ENCODE measurements around the gene TDRD10. TPM values are rescaled to one million over a fixed set of nuclear protein-coding genes. Genes with fewer than 3 reads are reported as not detected.

The TDRD10 gene
- polyA plus RNA-seq, 1 experiment = not detected

DNA sequence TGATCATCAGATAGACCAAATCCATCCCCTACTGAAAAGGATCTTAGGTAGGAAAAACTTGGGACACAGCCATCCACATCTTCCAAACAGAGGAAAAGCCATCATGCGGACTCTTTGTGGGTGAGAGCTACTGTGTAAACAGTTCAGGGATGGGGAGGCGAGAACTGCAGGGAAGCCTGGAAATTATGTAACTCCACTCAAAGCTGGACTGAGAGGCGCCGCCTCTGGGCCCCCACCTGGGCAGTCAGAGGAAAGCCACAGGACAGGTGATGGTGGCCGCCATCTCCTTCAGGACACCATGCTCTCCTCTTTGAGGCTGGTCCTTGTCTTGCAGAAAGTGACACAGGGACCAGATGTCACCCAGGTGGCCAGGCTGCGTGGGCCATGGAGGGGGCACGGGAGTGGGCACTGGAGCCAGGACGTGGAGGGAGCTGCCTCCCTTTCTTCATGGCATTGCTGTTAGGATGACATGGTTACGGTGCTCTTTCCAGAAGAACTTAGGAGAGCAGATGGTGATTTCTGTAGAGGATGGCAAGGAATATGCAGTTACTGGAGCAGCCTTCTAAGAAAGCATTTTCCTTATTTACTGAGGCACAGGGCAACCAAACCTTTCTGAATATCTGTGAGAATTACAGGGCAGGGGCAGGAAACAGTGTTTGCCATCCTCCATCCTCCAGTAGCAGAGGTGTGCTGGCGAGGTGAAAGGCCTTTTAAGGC lies 32.0 kb upstream of the TDRD10 start:
- ChIA-PET POLR2A (no interaction called here), CTCF (no interaction called here)
- DNase-seq (ENCODE audit: low read depth) = no peak
- TF ChIP-seq CTCF (IDR thresholded peaks at IDR 0.05; ENCODE audit: insufficient read depth, low read depth, low read length) = no peak
- Histone ChIP-seq H3K36me3 (ENCODE audit: control insufficient read depth, insufficient read depth, low read length) (0 out of 2 replicates have a peak, but pooled peaks cover 6% of the 10 kb centered on the region), H3K27me3 (ENCODE audit: control insufficient read depth, insufficient read depth, low read length) (no peaks in the 10 kb centered on the region), H3K4me3 (ENCODE audit: low read depth, low read length) (no peak overlapping the region)

- ChIA-PET CTCF (interaction anchor here (1.0 to 1.2 kb wide), 3 partner anchors 8 to 136 kb away, joined by 3 to 5 read pairs (median 4); no protein-coding TSS in a partner anchor), POLR2A (no interaction called here)
- Histone ChIP-seq H3K4me3 (ENCODE audit: low read depth, low read length) (no peak overlapping the region), H3K27me3 (ENCODE audit: control insufficient read depth, insufficient read depth, low read length) (no peaks in the 10 kb centered on the region), H3K36me3 (ENCODE audit: control insufficient read depth, insufficient read depth, low read length) (no peaks in the 10 kb centered on the region)
- TF ChIP-seq CTCF (IDR thresholded peaks at IDR 0.05; ENCODE audit: insufficient read depth, low read depth, low read length) = no peak
- no peak for DNase-seq (ENCODE audit: low read depth)
These were observed 30.7 kb upstream of the TDRD10 start for GRCh38 chr1:154471304-154471703.

- TF ChIP-seq CTCF (IDR thresholded peaks at IDR 0.05; ENCODE audit: insufficient read depth, low read depth, low read length) = no peak
- ChIA-PET POLR2A (no interaction called here), CTCF (interaction anchor here (0.5 to 1.0 kb wide), 2 partner anchors 9 to 12 kb away, joined by 3 to 4 read pairs; no protein-coding TSS in a partner anchor)
- H3K4me3 ChIP-seq (ENCODE audit: low read depth, low read length) = no peak overlapping the region
- peak; percentile 86 for DNase-seq (ENCODE audit: low read depth)
- H3K27me3 ChIP-seq (ENCODE audit: control insufficient read depth, insufficient read depth, low read length) = no peaks in the 10 kb centered on the region
- H3K36me3 ChIP-seq (ENCODE audit: control insufficient read depth, insufficient read depth, low read length) = no peaks in the 10 kb centered on the region
These were observed 27.2 kb upstream of the TDRD10 start for GRCh38 chr1:154474802-154475201.

DNA sequence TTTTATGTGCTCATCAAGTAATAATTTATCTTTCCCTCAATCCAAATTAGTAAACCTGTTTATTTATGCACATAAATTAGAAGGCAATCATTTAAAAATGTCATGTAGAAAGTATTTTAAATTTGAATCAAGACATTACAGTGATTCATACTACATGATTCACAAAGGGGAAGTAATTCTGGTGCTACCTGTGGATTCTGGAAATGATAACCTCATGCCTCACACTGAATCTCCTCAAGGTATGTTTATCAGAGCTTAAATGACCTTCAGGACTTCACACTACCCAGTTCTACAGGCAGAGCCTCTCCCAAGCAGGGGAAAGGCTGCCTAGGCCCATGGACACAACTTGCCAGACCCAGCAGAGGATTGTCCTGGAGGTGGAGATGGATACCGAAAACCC lies 25.2 kb upstream of the TDRD10 start:
- CTCF ChIA-PET = interaction anchor here (1.0 kb wide), 1 partner anchor 471 kb away, joined by 3 read pairs; no protein-coding TSS in a partner anchor
- no peaks in the 10 kb centered on the region for H3K36me3 ChIP-seq (ENCODE audit: control insufficient read depth, insufficient read depth, low read length)
- TF ChIP-seq CTCF (IDR thresholded peaks at IDR 0.05; ENCODE audit: insufficient read depth, low read depth, low read length) = no peak
- no peak for DNase-seq (ENCODE audit: low read depth)
- POLR2A ChIA-PET = no interaction called here
- no peak overlapping the region for H3K4me3 ChIP-seq (ENCODE audit: low read depth, low read length)
- no peaks in the 10 kb centered on the region for H3K27me3 ChIP-seq (ENCODE audit: control insufficient read depth, insufficient read depth, low read length)

DNA sequence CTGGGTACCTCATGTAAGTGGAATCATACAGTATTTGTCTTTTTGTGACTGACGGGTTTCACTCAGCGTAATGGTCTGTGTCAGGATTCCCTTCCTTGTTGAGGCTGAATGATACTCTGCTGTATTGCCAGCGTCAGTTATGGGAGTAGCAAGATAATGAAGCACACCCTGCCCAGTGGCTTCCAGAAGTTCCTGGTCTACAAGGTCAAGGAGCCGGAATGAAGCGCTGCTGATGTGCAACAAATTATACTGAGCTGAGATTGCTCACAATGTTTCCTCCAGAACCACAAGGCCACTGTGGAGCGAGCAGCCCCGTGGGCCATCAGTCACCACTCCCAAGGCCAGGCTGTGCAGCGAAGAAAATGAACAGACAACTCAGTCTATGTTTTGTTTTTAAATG lies 24.0 kb upstream of the TDRD10 start:
- no peaks in the 10 kb centered on the region for H3K27me3 ChIP-seq (ENCODE audit: control insufficient read depth, insufficient read depth, low read length)
- ChIA-PET CTCF (interaction anchor here (0.7 to 4.9 kb wide), 3 partner anchors 69 to 126 kb away, joined by 3 to 43 read pairs (median 16); no protein-coding TSS in a partner anchor), POLR2A (no interaction called here)
- H3K4me3 ChIP-seq (ENCODE audit: low read depth, low read length) = no peak overlapping the region
- no peak for DNase-seq (ENCODE audit: low read depth)
- TF ChIP-seq CTCF (IDR thresholded peaks at IDR 0.05; ENCODE audit: insufficient read depth, low read depth, low read length) = no peak
- H3K36me3 ChIP-seq (ENCODE audit: control insufficient read depth, insufficient read depth, low read length) = no peaks in the 10 kb centered on the region
